ENCODE data around the gene PROSER2. TPM values are rescaled to one million over a fixed set of nuclear protein-coding genes. Genes with fewer than 3 reads are reported as not detected.

The PROSER2 gene
- total and polyA plus RNA-seq, 4 donors: 6.5 to 24.9 (median 9.9) TPM

DNA sequence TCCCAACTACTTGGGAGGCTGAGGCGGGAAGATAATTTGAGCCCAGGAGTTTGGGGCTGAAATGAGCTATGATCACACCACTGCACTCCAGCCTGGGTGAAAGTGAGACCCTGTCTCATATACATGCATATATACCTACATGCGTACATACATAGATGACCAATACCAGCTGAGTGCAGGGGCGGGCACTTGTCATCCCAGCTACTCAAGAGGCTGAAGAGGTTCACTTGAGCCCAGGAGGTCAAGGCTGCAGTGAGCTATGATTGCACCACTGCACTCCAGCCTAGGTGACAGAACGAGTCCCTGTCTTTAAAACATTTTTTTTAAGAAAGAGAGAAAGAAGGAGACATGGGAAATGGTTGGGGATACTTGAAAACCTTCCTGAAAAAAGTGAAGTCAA is 17.4 kb upstream of the PROSER2 start (continued):
- TF ChIP-seq, protein P1, sequence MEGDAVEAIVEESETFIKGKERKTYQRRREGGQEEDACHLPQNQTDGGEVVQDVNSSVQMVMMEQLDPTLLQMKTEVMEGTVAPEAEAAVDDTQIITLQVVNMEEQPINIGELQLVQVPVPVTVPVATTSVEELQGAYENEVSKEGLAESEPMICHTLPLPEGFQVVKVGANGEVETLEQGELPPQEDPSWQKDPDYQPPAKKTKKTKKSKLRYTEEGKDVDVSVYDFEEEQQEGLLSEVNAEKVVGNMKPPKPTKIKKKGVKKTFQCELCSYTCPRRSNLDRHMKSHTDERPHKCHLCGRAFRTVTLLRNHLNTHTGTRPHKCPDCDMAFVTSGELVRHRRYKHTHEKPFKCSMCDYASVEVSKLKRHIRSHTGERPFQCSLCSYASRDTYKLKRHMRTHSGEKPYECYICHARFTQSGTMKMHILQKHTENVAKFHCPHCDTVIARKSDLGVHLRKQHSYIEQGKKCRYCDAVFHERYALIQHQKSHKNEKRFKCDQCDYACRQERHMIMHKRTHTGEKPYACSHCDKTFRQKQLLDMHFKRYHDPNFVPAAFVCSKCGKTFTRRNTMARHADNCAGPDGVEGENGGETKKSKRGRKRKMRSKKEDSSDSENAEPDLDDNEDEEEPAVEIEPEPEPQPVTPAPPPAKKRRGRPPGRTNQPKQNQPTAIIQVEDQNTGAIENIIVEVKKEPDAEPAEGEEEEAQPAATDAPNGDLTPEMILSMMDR (IDR thresholded peaks at IDR 0.05; ENCODE audit: low read depth, low read length, missing input control): no peak
- TF ChIP-seq FOXA2 (IDR thresholded peaks at IDR 0.05) (no peak), GABPA (IDR thresholded peaks at IDR 0.05 in 1 of 2, conservative IDR thresholded peaks at IDR 0.05 in 1 of 2) (no peak), HNF4G (IDR thresholded peaks at IDR 0.05) (no peak), JUND (IDR thresholded peaks at IDR 0.05) (no peak)

DNA sequence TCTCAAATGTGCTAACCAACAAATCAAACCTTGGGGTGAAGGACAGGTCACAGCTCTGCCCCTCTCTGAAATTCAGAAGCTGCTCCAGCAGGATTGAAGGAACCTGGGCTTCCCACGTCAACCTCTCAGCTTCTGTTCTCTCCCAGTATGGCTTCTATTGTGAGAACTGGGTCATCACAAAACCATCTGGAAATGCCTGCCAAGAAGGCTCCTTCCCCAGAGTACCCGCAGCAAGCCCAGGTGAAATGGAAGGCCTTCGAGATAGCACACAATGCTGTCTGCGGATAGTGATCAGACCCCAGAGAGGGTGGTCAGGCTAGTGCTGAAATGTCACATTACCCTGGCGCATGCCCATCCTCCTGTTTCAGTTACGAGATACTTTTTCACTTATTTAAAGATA is 16.4 kb upstream of the PROSER2 start:
- no peak overlapping the region for H3K4me3 ChIP-seq (ENCODE audit: low read depth in 1 of 3, low read length in 3 of 3)
- DNase-seq (ENCODE audit: low spot score): no peak
- TF ChIP-seq RXRA (IDR thresholded peaks at IDR 0.05): no peak
- TF ChIP-seq HNF4G (IDR thresholded peaks at IDR 0.05): no peak
- no peak for TF ChIP-seq GABPA (IDR thresholded peaks at IDR 0.05 in 1 of 2, conservative IDR thresholded peaks at IDR 0.05 in 1 of 2)
- TF ChIP-seq, protein P2, sequence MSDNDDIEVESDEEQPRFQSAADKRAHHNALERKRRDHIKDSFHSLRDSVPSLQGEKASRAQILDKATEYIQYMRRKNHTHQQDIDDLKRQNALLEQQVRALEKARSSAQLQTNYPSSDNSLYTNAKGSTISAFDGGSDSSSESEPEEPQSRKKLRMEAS (IDR thresholded peaks at IDR 0.05): no peak
- TF ChIP-seq FOXA1 (IDR thresholded peaks at IDR 0.05): no peak
- no peak for TF ChIP-seq JUND (IDR thresholded peaks at IDR 0.05)
- TF ChIP-seq EGR1 (IDR thresholded peaks at IDR 0.05; ENCODE audit: low read depth in 2 of 2): no peak
- no peak for TF ChIP-seq RAD21 (IDR thresholded peaks at IDR 0.05)
- TF ChIP-seq, protein P1 (IDR thresholded peaks at IDR 0.05; ENCODE audit: low read depth, low read length, missing input control): no peak
- TF ChIP-seq, protein P3, sequence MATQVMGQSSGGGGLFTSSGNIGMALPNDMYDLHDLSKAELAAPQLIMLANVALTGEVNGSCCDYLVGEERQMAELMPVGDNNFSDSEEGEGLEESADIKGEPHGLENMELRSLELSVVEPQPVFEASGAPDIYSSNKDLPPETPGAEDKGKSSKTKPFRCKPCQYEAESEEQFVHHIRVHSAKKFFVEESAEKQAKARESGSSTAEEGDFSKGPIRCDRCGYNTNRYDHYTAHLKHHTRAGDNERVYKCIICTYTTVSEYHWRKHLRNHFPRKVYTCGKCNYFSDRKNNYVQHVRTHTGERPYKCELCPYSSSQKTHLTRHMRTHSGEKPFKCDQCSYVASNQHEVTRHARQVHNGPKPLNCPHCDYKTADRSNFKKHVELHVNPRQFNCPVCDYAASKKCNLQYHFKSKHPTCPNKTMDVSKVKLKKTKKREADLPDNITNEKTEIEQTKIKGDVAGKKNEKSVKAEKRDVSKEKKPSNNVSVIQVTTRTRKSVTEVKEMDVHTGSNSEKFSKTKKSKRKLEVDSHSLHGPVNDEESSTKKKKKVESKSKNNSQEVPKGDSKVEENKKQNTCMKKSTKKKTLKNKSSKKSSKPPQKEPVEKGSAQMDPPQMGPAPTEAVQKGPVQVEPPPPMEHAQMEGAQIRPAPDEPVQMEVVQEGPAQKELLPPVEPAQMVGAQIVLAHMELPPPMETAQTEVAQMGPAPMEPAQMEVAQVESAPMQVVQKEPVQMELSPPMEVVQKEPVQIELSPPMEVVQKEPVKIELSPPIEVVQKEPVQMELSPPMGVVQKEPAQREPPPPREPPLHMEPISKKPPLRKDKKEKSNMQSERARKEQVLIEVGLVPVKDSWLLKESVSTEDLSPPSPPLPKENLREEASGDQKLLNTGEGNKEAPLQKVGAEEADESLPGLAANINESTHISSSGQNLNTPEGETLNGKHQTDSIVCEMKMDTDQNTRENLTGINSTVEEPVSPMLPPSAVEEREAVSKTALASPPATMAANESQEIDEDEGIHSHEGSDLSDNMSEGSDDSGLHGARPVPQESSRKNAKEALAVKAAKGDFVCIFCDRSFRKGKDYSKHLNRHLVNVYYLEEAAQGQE (IDR thresholded peaks at IDR 0.05): no peak
- TF ChIP-seq YY1 (IDR thresholded peaks at IDR 0.05): no peak
- TF ChIP-seq, protein P4, sequence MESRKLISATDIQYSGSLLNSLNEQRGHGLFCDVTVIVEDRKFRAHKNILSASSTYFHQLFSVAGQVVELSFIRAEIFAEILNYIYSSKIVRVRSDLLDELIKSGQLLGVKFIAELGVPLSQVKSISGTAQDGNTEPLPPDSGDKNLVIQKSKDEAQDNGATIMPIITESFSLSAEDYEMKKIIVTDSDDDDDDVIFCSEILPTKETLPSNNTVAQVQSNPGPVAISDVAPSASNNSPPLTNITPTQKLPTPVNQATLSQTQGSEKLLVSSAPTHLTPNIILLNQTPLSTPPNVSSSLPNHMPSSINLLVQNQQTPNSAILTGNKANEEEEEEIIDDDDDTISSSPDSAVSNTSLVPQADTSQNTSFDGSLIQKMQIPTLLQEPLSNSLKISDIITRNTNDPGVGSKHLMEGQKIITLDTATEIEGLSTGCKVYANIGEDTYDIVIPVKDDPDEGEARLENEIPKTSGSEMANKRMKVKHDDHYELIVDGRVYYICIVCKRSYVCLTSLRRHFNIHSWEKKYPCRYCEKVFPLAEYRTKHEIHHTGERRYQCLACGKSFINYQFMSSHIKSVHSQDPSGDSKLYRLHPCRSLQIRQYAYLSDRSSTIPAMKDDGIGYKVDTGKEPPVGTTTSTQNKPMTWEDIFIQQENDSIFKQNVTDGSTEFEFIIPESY (IDR thresholded peaks at IDR 0.05): no peak
- no peak for TF ChIP-seq HNF4A (conservative IDR thresholded peaks at IDR 0.05)
- TF ChIP-seq NR2F2 (IDR thresholded peaks at IDR 0.05): no peak
- TF ChIP-seq TAF1 (conservative IDR thresholded peaks at IDR 0.05): no peak
- TF ChIP-seq, protein P5, sequence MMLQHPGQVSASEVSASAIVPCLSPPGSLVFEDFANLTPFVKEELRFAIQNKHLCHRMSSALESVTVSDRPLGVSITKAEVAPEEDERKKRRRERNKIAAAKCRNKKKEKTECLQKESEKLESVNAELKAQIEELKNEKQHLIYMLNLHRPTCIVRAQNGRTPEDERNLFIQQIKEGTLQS (IDR thresholded peaks at IDR 0.05): no peak
- no peak for TF ChIP-seq FOXA2 (IDR thresholded peaks at IDR 0.05)
- TF ChIP-seq SP1 (IDR thresholded peaks at IDR 0.05): no peak
- H3K36me3 ChIP-seq (ENCODE audit: control insufficient read depth in 4 of 4, insufficient read depth in 3 of 4, low read depth in 1 of 4, low read length in 3 of 4): no peaks in the 10 kb centered on the region
- H3K4me1 ChIP-seq (ENCODE audit: control insufficient read depth in 4 of 4, insufficient read depth in 4 of 4, low read length in 3 of 4): no peaks in the 10 kb centered on the region
- H3K9ac ChIP-seq (ENCODE audit: low read depth in 1 of 2, low read length in 2 of 2): no peak overlapping the region
- WGBS: 87% methylated on average over 6 of the region's 6 CpGs
- H3K27me3 ChIP-seq (ENCODE audit: control insufficient read depth in 4 of 4, insufficient read depth in 4 of 4, low read length in 3 of 4): no peaks in the 10 kb centered on the region
- H3K9me3 ChIP-seq (ENCODE audit: control insufficient read depth in 4 of 4, low read length in 3 of 4): no peaks in the 10 kb centered on the region
- no peak overlapping the region for H3K27ac ChIP-seq (ENCODE audit: low read depth in 1 of 2, low read length in 2 of 2)

Measured in liver (tissue), 9 donors.